PC-9 (cell line): ENCODE results near the gene LAMTOR4.

ENCODE experiments used
- CTCF ChIP-seq: fragments of 200-600 bp; sonication (generic); conservative IDR thresholded peaks from 2 replicates; pipeline ENCODE4 v1.6.1; 2017; ENCODE audit warnings: mixed run types, antibody characterized with exemption, mild to moderate bottlenecking, moderate library complexity
- EZH2 ChIP-seq: fragments of 200-600 bp; sonication (generic); IDR thresholded peaks from 2 replicates; pipeline ENCODE4 v1.8.0; 2017; ENCODE audit warnings: antibody characterized with exemption, low read depth

DNA sequence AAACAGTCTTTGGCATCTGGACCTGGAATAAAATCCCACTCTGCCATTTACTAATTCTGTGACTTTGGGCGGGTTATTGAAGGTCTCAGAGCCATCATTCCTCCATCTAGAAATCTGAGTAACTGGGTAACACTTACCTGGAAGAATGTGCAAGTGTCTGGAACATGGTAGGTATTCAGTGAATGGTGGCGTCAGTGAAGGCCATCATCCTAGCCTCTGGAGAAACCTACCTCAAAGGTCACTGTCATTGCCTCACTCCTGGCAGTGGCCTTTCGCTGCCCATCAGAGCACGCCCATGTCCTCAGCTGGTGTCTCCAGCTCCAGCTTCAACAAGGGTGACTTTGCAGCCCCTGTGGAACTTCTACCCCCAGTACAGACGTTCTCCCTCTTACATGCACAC, 15.2 kb downstream of the LAMTOR4 start:
- TF ChIP-seq CTCF (no peak), EZH2 (no peak)
